WTC11 (cell line): ENCODE data around the gene PRDX6. TPM values are rescaled to one million over a fixed set of nuclear protein-coding genes. Genes with fewer than 3 reads are reported as not detected.

ENCODE experiments used
- ATAC-seq: fragments of 200-7000 bp; cut with Tn5 transposase; 2 replicates; pipeline ENCODE4 v1.10.0; 2021; ENCODE audit warnings: mild to moderate bottlenecking, moderate library complexity
- Bru-seq: library from RNA; stranded (reverse); fragments of 400-500 nt; gene quantifications from one replicate; lab custom pipeline; 2021; lab: Mats Ljungman, UMichigan
- CTCF ChIA-PET: fragments of 300-600 bp; sonication (Branson Sonifier 250); formaldehyde crosslinking; loops from one replicate; lab custom pipeline; 2021; ENCODE audit warnings: antibody characterized with exemption; lab: Charles Lee
- POLR2A ChIA-PET: fragments of 350-600 bp; sonication (Branson Sonifier 250); formaldehyde crosslinking; loops from one replicate; lab custom pipeline; 2021; ENCODE audit warnings: antibody characterized with exemption; lab: Charles Lee
- DNase-seq: peaks from one replicate; pipeline ENCODE4 v3.0.0; 2021; ENCODE audit warnings: low spot score
- H3K27ac Mint-ChIP-seq: 2 replicates; pipeline ENCODE4 v1.8.0; 2021; ENCODE audit warnings: mixed read lengths
- H3K27me3 Mint-ChIP-seq: 2 replicates; pipeline ENCODE4 v1.8.0; 2021; ENCODE audit warnings: low read depth, mild to moderate bottlenecking, moderate library complexity, mixed read lengths
- H3K36me3 Mint-ChIP-seq: 2 replicates; pipeline ENCODE4 v1.8.0; 2021; ENCODE audit warnings: mixed read lengths
- H3K4me1 Mint-ChIP-seq: 2 replicates; pipeline ENCODE4 v1.8.0; 2022; ENCODE audit warnings: mixed read lengths
- H3K4me3 Mint-ChIP-seq: 2 replicates; pipeline ENCODE4 v1.8.0; 2021; ENCODE audit warnings: mild to moderate bottlenecking, moderate library complexity, mixed read lengths
- H3K9me3 Mint-ChIP-seq: 2 replicates; pipeline ENCODE4 v1.8.0; 2021; ENCODE audit warnings: mixed read lengths
- CDX4 ChIP-seq: fragments of 250-450 bp; sonication (Bioruptor Pico); IDR thresholded peaks from 2 replicates; pipeline ENCODE4 v1.9.0; 2021; ENCODE audit warnings: moderate library complexity, mild to moderate bottlenecking, inconsistent platforms, borderline replicate concordance
- CREB1 ChIP-seq: sonication (generic); formaldehyde crosslinking; IDR thresholded peaks from 2 replicates; pipeline ENCODE4 v1.8.0; 2023; ENCODE audit warnings: mild to moderate bottlenecking, missing genetic modification reagents
- ESRRA ChIP-seq: sonication (generic); formaldehyde crosslinking; IDR thresholded peaks from 2 replicates; pipeline ENCODE4 v1.8.1; 2022; ENCODE audit warnings: mild to moderate bottlenecking, missing genetic modification reagents, borderline replicate concordance
- FOXK1 ChIP-seq: sonication (generic); formaldehyde crosslinking; IDR thresholded peaks from 2 replicates; pipeline ENCODE4 v1.8.0; 2022; ENCODE audit warnings: mild to moderate bottlenecking, moderate library complexity, missing genetic modification reagents
- IRF1 ChIP-seq: sonication (generic); formaldehyde crosslinking; IDR thresholded peaks from 2 replicates; pipeline ENCODE4 v1.8.0; 2023; ENCODE audit warnings: missing genetic modification reagents
- MLX ChIP-seq: sonication (generic); formaldehyde crosslinking; IDR thresholded peaks from 2 replicates; pipeline ENCODE4 v1.8.1; 2023; ENCODE audit warnings: mild to moderate bottlenecking, missing genetic modification reagents, moderate library complexity
- MXD4 ChIP-seq: fragments of 250-450 bp; sonication (Bioruptor Pico); IDR thresholded peaks from 2 replicates; pipeline ENCODE4 v1.8.0; 2021; ENCODE audit warnings: mild to moderate bottlenecking, moderate library complexity, borderline replicate concordance
- NFATC4 ChIP-seq: fragments of 250-450 bp; sonication (Bioruptor Pico); IDR thresholded peaks from 2 replicates; pipeline ENCODE4 v1.9.0; 2021; ENCODE audit warnings: mild to moderate bottlenecking
- NFE2L1 ChIP-seq: sonication (generic); formaldehyde crosslinking; IDR thresholded peaks from 2 replicates; pipeline ENCODE4 v1.8.1; 2023; ENCODE audit warnings: missing genetic modification reagents
- NFYB ChIP-seq: sonication (generic); formaldehyde crosslinking; conservative IDR thresholded peaks from 2 replicates; pipeline ENCODE4 v1.8.0; 2022; ENCODE audit warnings: low read depth, missing genetic modification reagents
- PREB ChIP-seq: sonication (generic); formaldehyde crosslinking; IDR thresholded peaks from 2 replicates; pipeline ENCODE4 v1.8.1; 2022; ENCODE audit warnings: mild to moderate bottlenecking, missing genetic modification reagents, moderate library complexity, borderline replicate concordance
- RELA ChIP-seq: sonication (generic); formaldehyde crosslinking; IDR thresholded peaks from 2 replicates; pipeline ENCODE4 v1.8.1; 2022; ENCODE audit warnings: missing genetic modification reagents, mild to moderate bottlenecking, borderline replicate concordance
- SMAD3 ChIP-seq: sonication (generic); formaldehyde crosslinking; IDR thresholded peaks from 2 replicates; pipeline ENCODE4 v1.8.0; 2022; ENCODE audit warnings: missing genetic modification reagents, mild to moderate bottlenecking, borderline replicate concordance
- STAT6 ChIP-seq: sonication (generic); formaldehyde crosslinking; conservative IDR thresholded peaks from 2 replicates; pipeline ENCODE4 v1.8.1; 2023; ENCODE audit warnings: mild to moderate bottlenecking, low read depth, missing genetic modification reagents, moderate library complexity
- TEAD1 ChIP-seq: sonication (generic); formaldehyde crosslinking; IDR thresholded peaks from 2 replicates; pipeline ENCODE4 v1.8.0; 2022; ENCODE audit warnings: mild to moderate bottlenecking, missing genetic modification reagents
- TP53 ChIP-seq: sonication (generic); formaldehyde crosslinking; IDR thresholded peaks from 2 replicates; pipeline ENCODE4 v1.8.1; 2023; ENCODE audit warnings: mild to moderate bottlenecking, missing genetic modification reagents
- ZBTB43 ChIP-seq: sonication (generic); formaldehyde crosslinking; IDR thresholded peaks from 2 replicates; pipeline ENCODE4 v1.8.1; 2023; ENCODE audit warnings: mild to moderate bottlenecking, missing genetic modification reagents
- ZNF281 ChIP-seq: sonication (generic); formaldehyde crosslinking; IDR thresholded peaks from 2 replicates; pipeline ENCODE4 v1.8.0; 2023; ENCODE audit warnings: mild to moderate bottlenecking, missing genetic modification reagents
- ZNF317 ChIP-seq: sonication (generic); formaldehyde crosslinking; IDR thresholded peaks from 2 replicates; pipeline ENCODE4 v1.8.1; 2023; ENCODE audit warnings: low read depth, mild to moderate bottlenecking, moderate library complexity, missing genetic modification reagents, borderline replicate concordance
- ZNF512 ChIP-seq: sonication (generic); formaldehyde crosslinking; IDR thresholded peaks from 2 replicates; pipeline ENCODE4 v1.8.1; 2022; ENCODE audit warnings: missing genetic modification reagents, borderline replicate concordance
- long read RNA-seq, 3 experiments: library from RNA in 1 of 3; library from capped mRNA in 1 of 3; library from polyadenylated mRNA in 1 of 3; unstranded in 2 of 3; stranded (forward) in 1 of 3; transcript quantifications; one replicate each; pipeline ENCODE4 v2.0.0, GENCODE V29; 2021
- total RNA-seq: library from RNA; stranded (reverse); gene quantifications from 3 replicates; pipeline ENCODE4 v1.2.3, GENCODE V29; 2021

PRDX6 gene
- 512 to 538 TPM (median 516 TPM) in 3 replicates for total RNA-seq
- Bru-seq, nascent RNA: percentile 99 among the genes with signal in this experiment
- long read RNA-seq, experiment 1, transcript PRDX6-203 (4 exons, 859 nt): minor isoform, 25 of 891 reads
- long read RNA-seq, experiment 1, transcript PRDX6-201 (5 exons, 1,751 nt): major isoform, 802 of 891 reads
- long read RNA-seq, experiment 1, partial matches to known transcripts: 39 of 891 reads
- long read RNA-seq, experiment 1, other reads (novel, unspliced or antisense): 25 of 891 reads
- long read RNA-seq, experiment 2, transcript PRDX6-201 (5 exons, 1,751 nt): major isoform, 626 of 957 reads
- long read RNA-seq, experiment 2, transcript PRDX6-203 (4 exons, 859 nt): minor isoform, 20 of 957 reads
- long read RNA-seq, experiment 2, partial matches to known transcripts: 89 of 957 reads
- long read RNA-seq, experiment 2, other reads (novel, unspliced or antisense): 221 of 957 reads
- long read RNA-seq, experiment 3, transcript PRDX6-203 (4 exons, 859 nt): minor isoform, 44 of 1,415 reads
- long read RNA-seq, experiment 3, transcript PRDX6-201 (5 exons, 1,751 nt): major isoform, 1,300 of 1,415 reads
- long read RNA-seq, experiment 3, partial matches to known transcripts: 30 of 1,415 reads
- long read RNA-seq, experiment 3, other reads (novel, unspliced or antisense): 41 of 1,415 reads

- Mint-ChIP-seq H3K9me3 (0 out of 2 replicates have a peak, but pooled peaks cover 8% of the 10 kb centered on the region), H3K4me3 (peak within 1 kb of the TSS; percentile 94), H3K27me3 (no peaks in the 10 kb centered on the region), H3K36me3 (peaks cover 65% of the 10 kb centered on the region), H3K27ac (peak within 1 kb of the TSS; percentile 96), H3K4me1 (peaks cover 44% of the 10 kb centered on the region)
- ATAC-seq (peak; percentile 9), DNase-seq (peak; percentile 83)
- ChIA-PET CTCF (interaction anchor here (0.5 to 3.3 kb wide), 7 partner anchors 28 to 610 kb away, joined by 3 to 28 read pairs (median 4); partner anchors contain the start of gene DARS2), POLR2A (interaction anchor here (0.6 to 2.8 kb wide), 12 partner anchors 12 to 545 kb away, joined by 3 to 10 read pairs (median 4); partner anchors contain the start of genes CENPL, DARS2, GAS5 and KLHL20)
- TF ChIP-seq RELA (CRISPR knock-in tag) (0 out of 2 replicates have a peak, but pooled peaks have one; percentile 46), ZNF281 (CRISPR knock-in tag) (no peak), FOXK1 (no peak), STAT6 (CRISPR knock-in tag) (no peak), MLX (CRISPR knock-in tag) (no peak), TEAD1 (no peak), PREB (CRISPR knock-in tag) (no peak), CDX4 (CRISPR knock-in tag) (no peak), NFATC4 (CRISPR knock-in tag) (no peak), ESRRA (CRISPR knock-in tag) (0 out of 2 replicates have a peak, but pooled peaks have one; percentile 27), SMAD3 (no peak), ZNF317 (no peak), ZNF512 (CRISPR knock-in tag) (no peak), IRF1 (CRISPR knock-in tag) (no peak), CREB1 (CRISPR knock-in tag) (no peak), TP53 (no peak), NFE2L1 (no peak), MXD4 (CRISPR knock-in tag) (no peak), ZBTB43 (CRISPR knock-in tag) (0 out of 2 replicates have a peak, but pooled peaks have one; percentile 60), NFYB (CRISPR knock-in tag) (no peak)
Observed at GRCh38 chr1:173477286-173478093, at the start of gene PRDX6. Gene PRDX6, plus strand, starts transcription at chr1:173477335. Its CDS starts 63 bp downstream, at chr1:173477398.
